HUDEP-2 (cell line): Measurements from ENCODE around the gene GPR146.

Source experiments
- DNase-seq, 76 experiments: peaks; one replicate each; lab custom pipeline; 2025; ENCODE audit not compliant: unreplicated experiment in 76 of 76; lab: John Stamatoyannopoulos, UW

GPR146 gene

DNA sequence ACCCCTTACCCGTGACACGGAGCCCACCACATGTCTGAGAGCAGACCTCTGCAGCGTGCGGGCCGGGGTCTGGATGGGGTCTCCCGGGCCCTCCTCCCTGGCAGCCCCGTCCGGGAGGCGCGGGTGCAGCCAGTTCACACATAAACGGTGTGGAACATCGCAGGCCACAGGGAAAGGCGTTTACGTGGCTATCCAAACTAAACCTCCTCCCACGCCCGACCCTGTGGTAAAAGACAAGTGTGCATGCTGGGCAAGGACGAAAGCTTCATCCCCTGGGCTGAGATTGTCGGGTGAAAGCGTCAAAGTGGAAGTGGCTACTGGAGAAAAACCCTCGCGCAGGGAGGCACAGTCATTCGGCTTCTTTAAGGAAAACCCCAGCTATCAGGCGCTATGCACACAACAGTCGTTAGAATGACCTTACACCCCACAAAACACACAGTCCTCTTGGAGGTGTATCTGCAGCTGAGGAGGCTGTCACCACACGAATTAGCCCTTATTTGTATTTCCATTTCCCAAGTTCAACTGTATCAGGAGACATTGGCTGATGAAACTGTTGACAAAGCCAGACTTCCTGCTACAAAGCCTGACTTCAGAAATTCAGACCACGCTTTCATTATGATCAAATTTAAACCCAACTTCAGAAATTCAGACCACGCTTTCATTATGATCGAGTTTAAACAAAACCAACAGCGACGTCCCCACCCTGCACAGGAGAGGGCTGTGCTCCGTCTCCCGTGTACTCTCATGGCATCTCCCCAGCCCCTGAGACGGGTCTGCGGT is 58.9 kb downstream of the GPR146 start:
- no peak for DNase-seq

DNA sequence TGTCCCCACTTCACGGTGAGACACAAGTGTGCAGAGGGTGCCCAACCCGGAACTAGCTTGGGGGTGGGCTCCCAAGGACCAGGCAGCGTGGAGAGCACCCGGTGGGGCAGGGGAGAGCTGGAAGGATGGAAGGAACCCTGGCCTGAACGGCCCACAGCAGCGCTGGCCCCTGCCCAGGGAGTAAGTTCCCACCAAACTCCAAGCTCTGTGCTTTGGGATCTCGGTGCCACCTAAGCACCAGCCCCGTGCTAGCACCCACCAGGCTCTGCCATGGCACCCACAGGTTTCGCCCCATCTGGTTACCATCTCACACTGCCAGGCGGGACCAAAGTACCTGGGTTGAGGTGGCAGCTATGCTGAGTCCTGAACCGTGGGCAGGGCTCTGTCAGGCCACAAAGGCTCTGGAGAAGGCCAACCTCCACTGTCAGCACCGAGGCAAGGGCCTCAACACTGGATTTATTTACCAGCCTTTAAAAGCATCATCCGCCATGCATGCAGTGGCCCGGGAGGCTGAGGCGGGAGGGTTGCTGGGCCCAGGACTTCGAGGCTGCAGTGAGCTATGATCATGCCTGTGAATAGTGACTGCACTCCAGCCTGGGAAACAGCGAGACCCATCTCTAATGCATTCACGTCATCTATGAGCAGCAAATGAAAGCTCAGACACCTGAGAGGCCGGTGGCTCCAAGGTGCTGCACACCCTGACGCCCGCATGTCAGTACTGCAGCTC is 59.6 kb downstream of the GPR146 start:
- no peak for DNase-seq

DNA sequence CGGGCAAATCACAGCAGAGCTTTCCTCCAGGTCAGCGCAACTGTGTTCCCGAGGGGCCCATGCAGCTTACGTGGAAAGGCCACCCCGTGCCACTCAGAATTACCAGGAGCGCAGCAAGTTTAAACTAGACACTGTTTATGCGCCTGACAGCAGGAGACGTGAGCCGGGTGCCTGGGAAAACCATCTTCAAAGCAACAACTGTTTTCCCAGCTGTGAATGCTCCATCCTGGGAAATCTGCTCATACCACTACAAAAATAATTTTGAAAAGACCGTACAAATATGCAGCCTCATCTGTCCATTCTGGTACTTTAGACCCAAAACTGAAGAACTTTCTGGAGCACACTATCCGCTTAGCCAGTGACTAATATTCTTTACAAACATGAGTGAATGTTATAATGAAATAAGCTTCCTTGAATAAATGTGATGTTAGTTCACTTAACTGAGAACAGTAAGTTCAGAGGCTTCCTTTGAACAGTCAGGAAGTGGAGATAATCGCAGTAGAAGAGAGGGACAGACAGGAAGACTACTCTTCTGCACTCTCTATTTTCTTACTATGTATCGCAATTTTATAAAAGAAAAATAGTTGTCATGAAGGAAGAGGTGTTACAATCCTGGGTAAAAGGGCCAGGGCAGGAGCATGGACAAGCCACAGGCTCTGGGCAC is 60.3 kb downstream of the GPR146 start:
- no peak for DNase-seq

DNA sequence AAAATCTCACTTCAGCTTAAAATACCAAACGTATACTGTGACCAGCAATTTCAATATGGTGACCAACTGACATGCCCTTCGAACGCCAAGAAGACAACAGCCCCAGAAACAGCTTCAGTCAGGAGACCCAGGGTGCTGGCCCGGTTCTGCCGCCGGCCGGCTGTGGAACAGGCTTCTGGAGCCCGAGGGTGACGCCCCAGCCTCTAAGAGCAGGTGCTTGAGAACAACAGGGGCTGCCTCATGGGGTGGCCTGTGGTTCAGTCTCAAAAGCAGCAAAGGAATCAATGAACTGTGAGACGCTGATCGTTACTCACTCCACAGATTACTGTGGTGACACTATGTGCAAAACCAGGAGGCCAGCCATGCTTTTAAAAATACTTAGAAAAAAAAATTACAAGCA is 60.8 kb downstream of the GPR146 start:
- DNase-seq = no peak

GRCh38 chr7:1106063-1106792 is 61.9 kb downstream of the GPR146 start:
- no peak for DNase-seq

DNA sequence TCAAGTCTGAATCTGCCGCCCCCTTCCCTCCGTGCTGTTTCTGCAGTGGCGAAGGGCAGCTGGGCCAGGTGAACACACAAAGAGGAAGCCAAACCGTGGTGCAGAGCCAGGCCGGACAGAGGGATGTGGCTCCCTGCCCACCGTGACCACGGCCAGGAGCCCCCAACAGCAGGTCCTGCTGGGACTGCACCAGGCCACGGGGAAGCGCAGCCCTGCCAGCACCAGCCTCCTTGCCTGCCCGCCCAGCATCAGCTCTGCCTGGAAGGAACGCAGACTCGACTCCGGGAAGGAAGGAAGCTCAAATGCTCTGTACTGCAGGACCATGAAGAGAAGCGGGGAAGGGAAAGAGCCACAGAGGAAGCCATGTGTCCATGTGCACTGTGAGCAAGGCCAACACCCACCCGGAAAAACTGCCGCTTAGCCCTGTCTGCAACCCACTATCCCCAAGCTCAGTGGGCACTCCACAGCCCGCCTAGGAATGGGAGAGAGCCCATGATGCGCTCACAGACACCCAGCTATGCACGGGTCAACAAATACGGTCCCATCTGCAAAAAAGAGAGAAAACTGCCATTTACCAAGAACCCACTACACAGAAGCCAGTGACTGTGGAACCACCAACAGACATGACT is 62.6 kb downstream of the GPR146 start:
- DNase-seq = no peak

GRCh38 chr7:1108264-1108920 is 64.0 kb downstream of the GPR146 start:
- no peak for DNase-seq
